GM18519 (cell line): ENCODE measurements around the gene BMP7.
"Not testable (repeated sequence)": the region's sequence is repeated elsewhere in the genome, so short reads cannot be mapped to it uniquely, and the experiment has no call there.

Experiments
- ATAC-seq: cut with Tn5 transposase; IDR thresholded peaks from one replicate; pipeline ENCODE4 v1.9.1; 2021; ENCODE audit warnings: mild to moderate bottlenecking, moderate library complexity; ENCODE audit not compliant: unreplicated experiment, low FRiP score

The BMP7 gene

DNA sequence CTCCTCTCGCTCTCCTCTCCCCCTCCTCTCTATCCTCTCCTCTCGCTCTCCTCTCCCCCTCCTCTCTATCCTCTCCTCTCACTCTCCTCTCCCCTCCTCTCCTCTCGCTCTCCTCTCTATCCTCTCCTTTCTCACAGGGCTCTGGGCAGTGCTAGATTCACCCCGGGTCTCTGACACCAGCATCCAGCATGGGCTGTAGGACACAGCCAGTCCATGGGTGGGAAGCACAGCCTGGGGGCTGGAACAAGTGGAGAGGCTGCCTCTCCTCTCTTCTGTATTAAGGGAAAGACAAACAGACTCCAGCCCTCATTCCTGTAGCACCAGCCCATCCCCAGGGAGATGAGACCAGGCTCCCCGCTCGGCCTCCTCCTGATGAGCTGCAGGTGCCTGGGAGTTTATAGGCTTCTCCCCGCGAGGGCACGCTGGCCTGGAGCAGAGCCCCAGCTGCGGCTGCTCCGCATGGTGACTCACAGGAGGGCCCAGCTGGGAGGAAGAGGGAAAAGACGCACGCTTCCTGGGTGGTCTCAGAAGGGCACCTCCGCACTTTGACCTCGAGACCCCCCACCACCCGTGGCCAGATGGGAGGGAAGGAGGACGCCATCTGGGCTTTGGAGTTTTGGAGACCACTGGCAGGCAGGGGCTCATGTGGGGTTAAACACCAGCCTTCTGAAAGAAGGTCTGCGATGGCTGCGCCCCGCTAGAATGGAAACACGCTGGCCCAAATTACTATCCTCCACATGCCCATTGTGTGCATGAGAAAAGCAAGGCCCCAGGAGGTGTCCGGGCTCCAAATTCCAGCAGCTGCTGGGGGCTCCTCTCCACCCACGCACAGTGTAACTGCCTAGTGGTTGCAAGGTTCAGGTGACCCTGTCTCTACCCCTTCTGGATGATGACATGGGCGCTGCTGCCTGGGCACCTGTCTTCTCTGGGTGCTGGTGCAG, 68.0 kb downstream of the BMP7 start:
- ATAC-seq, result no peak

DNA sequence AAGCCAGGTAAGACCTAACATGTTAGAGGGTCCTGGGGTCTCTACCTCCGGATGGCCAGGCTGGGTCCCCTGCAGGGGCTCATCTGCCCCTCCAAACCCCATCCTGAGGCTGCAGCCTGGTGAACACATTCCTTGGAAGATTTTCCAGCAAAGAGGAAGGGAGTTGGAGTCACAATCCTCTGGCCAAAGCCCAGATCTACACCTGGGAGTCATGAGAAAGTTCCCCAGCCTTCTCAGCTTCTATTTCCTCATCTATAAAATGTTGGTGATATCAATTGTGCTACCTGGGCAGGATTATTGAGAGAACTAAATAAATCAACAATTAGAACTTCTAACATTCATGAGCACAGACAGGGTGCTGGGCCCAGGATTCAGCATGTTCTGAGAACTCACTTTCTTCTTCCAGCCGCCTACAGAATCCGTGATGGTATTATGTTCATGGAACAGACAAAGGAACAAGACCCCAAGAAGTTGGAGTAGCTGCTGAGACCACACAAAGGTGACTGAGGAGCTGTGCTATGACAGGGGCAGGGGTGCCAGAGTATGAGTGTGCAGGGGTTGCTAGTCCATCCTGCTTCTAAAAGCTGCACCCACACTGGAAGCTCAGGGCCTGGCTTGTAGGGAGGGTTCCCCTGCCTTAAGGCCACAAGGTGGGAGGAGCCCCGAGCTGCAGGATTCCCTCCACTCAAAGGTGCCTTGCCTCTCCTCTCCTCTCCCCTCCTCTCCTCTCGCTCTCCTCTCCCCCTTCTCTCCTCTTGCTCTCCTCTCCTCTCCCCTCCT, 68.9 kb downstream of the BMP7 start:
- ATAC-seq, result no peak

DNA sequence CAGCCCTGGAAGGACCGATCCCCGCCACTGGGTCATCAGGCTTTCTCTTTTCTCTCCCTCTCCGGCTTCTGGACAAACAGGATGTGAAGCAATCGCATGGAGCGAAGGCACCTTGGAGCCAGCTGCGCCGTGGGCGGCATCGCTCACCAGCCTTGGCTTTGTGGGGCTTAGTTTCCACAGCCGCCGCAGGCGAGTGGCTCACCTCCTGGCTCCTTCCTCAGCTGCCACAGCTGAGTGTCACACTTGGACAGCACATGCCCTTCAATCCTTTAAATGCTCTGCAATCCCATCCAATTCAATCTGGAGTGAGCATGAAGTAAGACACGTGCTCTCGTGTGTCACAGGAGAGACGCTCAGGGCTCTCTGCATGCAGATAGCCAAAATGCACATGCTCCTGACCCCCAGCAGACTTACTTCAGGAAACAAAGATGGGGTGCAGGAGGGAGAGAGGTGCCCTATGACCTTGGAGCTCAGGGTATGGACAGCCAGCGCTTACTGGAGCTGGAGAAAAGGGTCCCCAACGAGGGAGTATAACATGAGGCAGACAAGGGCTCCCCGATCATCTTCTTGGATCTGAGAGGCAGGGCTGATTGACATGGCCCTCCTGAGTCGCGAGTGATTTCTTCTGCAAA, 70.9 kb downstream of the BMP7 start:
- no peak for ATAC-seq

DNA sequence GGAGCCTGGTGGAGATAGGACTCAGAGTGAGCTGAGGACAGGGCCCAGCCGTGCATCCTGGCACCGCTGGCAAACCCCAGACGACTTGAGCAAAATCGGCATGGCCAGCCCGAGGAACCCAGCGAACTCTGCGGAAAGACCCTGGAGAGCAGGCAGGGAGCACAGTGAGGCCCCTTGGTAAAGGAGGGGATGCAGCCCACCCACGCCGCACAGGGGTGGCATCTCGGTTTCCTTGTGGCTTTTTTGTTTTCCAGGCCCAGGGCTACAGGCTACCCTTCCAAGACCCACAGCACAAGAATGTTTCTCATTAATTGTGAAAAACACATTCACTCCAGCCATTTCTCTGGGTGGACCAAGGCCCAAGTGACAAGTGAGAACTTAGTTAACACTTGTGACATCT, 71.4 kb downstream of the BMP7 start:
- no peak for ATAC-seq

DNA sequence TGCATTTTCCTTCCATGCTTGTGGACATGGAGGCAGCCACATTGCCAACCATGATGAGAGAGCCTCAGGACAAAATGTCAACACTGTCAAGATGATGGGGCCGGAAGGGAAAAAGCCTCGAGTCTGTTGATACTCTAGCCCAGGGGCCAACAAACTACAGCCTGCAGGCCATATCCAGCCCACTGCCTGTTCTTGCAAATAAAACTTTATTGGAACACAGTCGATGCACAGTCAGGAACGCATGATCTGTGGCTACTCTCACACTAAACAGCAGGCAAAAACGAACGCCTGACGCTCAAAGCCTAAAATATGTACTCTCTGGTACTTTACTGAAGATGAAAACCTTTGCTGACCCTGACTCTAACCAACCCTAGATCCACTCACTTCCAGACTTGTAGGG, 72.3 kb downstream of the BMP7 start:
- ATAC-seq, result no peak

DNA sequence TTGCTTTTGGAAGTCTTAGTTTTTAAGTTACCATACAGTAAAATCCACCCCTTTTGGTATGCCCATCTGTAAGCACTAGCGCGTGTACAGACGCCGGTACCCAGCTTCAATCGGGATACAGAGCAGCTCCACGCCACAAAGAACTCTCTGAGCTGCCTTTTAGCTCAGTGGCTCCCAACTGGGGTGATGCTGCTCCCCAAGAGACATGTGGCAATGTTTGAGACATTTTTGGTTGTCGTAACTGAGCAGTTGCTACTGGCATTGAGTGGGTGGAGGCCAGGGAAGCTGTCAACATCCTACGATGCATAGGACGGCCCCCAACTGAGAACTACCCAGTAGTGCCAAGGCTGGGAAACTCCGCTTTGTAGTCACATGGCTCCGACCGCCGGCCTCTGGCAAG, 73.3 kb downstream of the BMP7 start:
- no peak for ATAC-seq

DNA sequence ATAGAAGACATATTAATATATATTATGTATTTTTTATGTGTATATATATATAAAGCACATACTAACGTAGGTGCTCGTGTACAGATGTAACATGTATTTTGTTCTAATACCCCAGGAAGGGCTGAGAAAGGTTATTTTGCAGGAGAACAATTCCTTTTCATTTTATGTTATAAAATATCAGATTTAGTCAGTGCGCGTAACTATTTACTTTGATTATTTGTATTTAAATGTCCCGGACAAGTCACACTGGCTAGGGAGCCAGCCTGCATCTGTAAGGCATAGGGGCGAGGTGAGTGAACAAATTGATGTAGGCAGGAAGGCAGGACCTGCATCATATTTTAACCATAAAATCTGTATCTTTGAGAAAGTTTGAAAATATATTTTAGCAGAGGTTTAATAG, 74.1 kb downstream of the BMP7 start:
- ATAC-seq, result no peak

DNA sequence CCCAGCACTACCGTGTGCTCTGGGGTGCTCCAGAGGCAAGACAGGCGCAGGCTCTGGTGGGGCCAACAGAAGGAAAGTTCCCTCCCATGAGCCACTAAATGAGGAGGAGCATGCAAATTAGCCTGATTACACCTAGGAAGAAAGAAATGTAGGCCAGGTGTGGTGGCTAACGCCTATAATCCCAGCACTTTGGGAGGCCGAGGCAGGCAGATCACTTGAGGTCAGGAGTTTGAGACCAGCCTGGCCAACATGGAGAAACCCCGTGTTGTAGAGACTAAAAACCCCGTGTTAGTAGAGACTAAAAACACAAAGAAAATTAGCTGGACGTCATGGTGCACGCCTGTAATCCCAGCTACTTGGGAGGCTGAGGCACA, 75.2 kb downstream of the BMP7 start:
- not testable (repeated sequence) for ATAC-seq

DNA sequence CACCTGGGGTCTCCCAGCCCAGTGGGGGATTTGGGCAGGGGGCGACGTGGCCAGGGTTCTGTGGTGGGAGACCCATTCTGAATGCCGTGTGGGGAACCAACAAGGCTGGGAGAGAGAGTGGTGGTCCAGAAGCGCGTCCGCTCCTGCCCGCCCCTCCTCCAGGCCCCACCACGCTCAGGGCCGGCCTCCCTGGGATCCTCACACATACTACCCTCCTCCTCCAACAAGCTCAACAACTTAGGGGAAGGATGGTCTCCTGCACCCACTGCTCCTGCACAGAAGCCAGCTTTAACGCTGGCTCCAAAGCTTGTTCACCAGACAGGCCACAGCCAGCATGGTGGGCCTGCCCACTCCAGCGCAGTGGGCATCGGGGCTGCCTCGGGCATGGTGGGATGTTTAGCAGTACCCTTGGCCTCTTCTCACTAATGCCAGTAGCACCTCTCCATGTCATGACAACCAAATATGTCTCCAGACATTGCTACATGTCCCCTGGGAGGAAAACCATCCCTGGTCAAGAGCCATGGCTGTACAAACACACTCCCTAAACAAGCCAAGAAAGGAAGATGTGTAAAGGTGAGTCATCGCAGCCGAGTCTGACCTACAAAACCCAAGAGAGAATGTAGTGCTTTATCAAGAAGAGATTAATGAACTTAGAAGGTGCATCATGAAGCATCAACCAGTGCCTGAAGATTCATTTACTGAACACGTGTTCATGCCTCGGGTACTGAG, 75.7 kb downstream of the BMP7 start:
- no peak for ATAC-seq

DNA sequence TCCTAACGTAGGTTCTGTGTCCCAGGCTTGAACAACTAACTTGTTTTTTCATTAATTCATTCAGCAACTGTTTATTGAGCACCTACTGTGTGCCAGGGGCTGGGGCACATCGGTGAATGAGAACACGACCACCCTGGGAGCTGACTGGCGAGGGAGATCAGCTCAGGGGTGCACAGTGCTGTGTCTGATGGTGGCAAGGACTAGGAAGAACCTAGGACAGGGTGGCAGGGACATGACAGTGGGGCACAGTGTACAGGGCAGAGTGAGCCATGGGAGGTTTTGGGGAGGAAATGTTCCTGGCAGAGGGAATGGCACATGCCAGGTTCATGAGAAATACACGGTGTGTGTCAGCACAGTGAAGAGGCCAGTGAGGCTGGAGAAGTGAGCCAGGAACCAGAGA, 76.7 kb downstream of the BMP7 start:
- no peak for ATAC-seq

DNA sequence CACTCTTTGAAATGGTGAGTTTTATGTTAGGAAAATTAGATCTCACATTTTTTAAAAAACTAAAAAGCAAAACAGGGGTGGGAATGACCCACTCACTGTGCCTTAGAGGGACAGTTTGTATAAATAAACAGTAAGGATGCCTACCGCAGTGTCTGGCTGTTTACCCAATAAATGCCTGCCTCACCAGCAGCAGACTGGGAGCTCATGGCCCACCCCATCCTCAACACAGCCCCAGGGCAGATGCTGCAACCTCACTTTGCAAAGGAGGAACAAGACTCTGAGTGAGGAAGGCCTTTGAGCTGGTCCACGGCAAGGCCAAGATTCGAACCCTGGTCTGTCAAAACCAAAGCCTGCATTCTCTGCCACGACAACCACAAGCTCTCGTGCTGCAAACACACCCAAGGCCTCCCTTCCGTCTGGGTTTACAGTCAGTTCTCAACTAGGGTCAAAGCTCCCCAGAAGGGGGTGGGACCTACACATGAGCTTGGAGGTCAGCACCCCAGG, 77.8 kb downstream of the BMP7 start:
- no peak for ATAC-seq

DNA sequence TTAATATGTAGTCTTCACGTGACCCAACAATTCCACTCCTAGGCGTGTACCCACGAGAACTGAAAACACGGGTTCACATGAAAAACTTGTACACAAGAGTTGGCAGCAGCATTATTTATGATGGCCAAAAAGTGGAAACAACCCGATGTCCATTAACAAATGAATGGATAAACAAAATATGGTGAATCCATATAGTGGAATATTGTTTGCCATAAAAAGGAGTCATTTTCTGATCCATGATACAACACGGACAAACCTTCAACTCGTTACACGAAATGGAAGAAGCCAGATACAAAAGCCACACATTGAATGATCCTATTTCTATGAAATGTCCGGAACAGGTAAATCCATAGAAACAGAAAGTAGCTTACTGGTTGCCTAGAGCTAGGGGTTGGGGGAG, 78.4 kb downstream of the BMP7 start:
- no peak for ATAC-seq

DNA sequence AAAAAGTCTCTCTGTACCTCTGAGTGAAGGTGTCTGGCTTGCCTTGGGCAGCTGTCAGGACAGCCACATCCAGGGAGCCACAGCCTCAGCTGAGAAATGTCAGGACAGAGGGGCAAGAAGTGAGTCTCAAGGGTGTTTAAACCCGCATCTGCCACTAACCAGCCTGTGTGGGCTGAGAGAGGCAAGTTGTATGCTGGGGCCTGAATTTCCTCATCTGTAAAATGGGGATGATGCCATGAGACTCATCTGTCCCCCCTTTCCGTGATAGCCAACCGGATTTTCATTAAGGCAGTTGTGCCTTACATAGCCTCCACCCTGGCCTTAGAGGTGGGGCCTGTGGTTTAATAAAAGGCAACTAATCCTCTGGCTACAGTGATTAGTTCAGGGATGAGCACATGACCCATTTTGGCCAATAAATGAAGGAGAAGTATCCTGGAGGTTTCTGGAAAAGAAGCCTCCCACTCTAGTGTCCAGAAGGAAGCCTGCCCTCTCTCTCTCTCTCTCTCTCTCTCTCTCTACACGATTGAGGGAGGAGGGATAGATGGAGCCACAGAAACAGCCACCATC, 79.3 kb downstream of the BMP7 start:
- no peak for ATAC-seq

DNA sequence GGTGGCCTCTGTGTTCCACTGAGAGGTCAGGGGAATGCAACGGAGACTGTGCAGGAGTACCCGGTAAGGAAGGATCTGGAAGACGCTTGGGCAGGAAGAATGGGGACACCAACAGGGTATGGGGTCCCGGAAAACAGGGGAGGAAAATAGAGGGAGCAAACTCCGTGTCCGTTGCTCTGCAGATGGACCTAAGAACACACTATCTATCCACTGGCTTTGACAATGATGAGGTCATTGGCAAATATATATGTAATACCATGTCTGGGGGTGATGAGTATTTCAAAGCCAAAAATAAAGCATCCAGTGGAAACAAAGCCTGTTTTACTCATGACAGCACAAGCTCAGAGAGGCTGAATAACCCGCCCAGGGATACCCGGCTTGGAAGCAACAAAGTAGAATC, 80.2 kb downstream of the BMP7 start:
- ATAC-seq, result no peak

DNA sequence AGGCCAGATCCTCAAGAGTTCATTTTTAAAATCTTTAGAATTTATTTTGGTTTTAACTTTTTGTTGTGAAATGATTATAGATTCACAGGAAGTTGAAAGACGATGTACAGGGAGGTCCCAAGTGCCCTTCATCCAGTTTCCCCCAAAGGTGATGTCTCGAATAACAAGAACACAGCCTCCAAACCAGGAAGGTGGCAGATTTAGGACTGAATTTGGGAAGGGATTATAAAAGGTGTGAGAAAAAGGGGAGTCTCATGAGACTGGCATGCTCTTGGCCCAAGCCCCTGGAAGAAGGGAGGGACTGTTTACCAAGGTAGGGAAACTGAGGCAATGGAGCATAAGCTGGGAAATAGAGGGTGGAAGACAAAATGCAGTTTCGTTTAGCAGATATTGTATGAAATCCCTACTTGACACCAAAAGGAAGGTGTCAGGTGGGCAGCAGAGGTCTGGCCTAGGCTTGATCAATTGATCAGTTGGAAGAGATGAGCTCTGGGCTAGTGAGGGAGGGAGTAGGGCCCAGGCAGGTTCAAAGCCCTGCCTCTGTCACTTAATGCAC, 81.2 kb downstream of the BMP7 start:
- no peak for ATAC-seq

DNA sequence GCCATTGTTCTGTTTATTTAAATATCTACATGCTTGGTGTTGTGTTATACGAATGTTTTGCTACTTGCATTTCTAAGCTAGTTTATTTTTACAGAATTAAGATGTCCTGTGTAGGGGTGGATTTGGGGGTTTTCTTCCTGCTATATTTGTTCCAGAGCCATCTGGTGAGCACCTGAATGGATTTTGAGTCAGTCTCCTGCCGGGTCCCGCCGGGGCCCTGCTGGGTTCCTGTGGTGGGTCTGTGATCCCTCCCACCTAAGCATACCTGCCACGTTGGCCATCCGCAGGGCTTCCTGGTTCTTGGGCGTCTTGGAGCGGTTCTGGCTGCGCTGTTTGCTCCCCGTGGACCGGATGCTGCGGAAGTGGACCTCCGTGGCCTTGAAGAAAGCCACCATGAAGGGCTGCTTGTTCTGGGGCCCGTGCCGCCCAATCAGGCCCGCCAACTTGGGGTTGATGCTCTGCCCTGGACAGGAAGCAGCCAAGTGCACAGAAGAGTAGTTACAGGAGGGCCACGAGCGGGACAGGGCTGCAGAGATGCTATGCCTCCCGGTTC, 82.9 kb downstream of the BMP7 start:
- no peak for ATAC-seq

DNA sequence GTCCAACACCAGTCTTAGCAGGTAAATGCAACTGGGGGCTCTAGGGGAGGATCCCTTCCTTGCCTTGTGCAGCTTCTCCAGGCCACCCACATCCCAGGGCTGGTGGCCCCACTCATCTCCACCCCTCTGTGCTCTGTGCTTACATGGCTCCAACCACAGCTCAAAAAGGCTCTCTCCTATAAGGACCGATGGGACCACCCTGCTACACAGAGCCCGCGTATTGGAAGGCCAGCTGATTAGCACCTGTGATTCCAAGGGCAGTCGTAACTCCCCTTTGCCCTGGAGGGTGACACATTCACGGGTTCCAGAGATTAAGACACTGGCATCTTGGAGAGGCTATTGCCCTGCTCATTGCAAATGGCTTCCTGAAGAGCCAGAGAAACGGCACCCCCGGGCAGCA, 84.8 kb downstream of the BMP7 start:
- ATAC-seq, result no peak

DNA sequence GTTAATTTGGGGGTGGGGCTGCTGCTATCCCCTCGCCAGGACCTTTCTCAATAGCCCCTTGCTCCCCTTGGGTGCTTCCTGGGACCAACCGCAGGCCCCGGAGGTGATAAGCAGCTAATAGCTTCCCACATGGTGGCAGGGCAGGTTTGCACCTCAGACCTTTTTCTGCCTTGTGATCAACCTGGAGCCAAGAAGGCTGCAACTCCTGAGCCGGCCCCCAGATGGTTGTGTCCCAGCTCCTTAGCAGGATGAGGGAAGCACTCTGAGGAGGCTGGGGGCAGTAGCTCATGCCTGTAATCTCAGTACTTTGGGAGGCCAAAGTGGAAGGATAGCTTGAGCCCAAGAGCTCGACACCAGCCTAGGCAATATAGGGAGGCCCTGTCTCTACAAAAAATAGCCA, 85.5 kb downstream of the BMP7 start:
- ATAC-seq, result no peak

DNA sequence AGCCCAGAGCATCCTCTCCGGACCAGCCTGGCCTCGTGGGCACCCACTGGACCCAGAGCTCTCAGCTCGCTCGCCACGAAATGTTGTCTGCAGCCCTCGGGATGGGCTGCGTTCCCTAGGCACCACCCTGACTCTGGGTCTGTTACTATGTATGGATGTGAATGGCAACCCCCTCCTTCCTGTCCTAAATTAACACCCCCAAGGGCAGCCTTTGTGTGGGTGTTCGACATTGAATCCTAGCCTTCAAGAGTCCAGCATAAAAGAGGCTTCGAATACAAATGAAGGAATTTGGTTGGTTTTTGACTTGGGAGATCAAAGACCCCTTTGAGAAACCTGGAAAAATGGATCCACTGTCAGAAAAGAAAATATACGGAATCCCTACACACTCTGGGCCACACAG, 86.1 kb downstream of the BMP7 start:
- ATAC-seq, result no peak

DNA sequence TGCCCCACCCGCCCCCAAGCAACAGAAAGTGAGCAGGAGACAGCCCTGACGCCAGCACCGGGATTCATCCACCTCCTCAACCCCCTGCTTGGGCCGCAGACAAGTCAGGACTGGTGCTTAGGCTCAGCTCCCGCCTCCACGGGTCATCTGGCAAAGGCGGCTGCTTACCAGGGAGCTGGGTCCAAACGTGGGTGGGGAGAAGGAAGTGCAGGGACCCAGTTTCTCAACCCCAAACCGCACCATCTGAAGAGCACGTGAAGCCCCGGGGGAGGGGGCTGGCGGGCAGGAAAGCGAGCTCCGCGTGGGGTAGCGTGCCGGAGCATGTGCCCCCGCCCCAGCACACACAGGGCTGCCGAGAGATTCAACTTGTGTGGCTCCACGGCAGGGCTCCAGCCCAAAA, 87.2 kb downstream of the BMP7 start:
- ATAC-seq, result no peak
